ENCODE measurements around the gene SSTR5.
"Not testable (repeated sequence)": the region's sequence is repeated elsewhere in the genome, so short reads cannot be mapped to it uniquely, and the experiment has no call there.

The SSTR5 gene

DNA sequence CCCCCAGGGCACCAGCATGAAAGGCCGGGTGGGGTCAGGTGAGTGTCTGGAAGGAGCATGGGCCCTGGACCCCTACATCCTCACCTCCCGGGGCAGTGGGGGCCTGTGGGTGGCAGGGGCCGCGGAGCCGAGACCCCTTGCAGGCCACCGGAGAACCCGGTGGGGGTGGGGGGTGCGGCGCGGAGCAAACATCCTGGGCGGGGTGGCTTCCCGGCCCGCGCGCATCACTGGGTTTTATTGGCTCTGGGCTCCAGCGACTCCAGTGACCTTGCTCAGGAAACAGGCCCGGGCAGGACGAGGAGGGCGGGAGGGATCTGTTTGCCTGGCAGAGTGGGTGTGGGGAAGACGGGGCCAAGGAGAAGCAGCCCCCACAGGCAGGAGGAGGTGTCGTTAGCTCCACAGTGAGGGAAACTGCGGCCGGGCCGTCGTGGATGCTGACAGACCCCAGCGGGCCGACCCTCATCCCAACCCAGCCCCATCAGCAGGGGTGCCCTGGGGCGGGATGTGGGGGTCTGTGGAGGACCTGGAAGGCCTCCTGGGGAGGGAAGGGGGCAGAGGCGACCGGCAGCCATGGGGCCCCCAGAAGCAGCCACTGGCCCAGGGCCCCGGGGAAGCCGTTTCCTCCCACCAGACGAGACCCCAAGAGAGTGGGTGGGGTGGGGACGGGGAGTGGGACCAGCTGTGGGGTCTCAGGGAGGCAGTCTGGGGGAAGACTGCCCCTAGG is 10.6 kb downstream of the SSTR5 start:
- Histone ChIP-seq H3K27me3 (ENCODE audit: insufficient read depth, poor library complexity, severe bottlenecking) (no peaks in the 10 kb centered on the region), H3K4me3 (ENCODE audit: severe bottlenecking) (no peak overlapping the region), H3K27ac (ENCODE audit: poor library complexity, severe bottlenecking) (peak overlapping the region; percentile 60), H3K4me1 (ENCODE audit: insufficient read depth, poor library complexity, severe bottlenecking) (peaks cover 21% of the 10 kb centered on the region), H3K9me3 (ENCODE audit: severe bottlenecking) (peaks cover 17% of the 10 kb centered on the region), H3K36me3 (ENCODE audit: low read depth) (no peaks in the 10 kb centered on the region)
- peak; percentile 32 for ATAC-seq (ENCODE audit: low read depth)
- TF ChIP-seq, protein P1, sequence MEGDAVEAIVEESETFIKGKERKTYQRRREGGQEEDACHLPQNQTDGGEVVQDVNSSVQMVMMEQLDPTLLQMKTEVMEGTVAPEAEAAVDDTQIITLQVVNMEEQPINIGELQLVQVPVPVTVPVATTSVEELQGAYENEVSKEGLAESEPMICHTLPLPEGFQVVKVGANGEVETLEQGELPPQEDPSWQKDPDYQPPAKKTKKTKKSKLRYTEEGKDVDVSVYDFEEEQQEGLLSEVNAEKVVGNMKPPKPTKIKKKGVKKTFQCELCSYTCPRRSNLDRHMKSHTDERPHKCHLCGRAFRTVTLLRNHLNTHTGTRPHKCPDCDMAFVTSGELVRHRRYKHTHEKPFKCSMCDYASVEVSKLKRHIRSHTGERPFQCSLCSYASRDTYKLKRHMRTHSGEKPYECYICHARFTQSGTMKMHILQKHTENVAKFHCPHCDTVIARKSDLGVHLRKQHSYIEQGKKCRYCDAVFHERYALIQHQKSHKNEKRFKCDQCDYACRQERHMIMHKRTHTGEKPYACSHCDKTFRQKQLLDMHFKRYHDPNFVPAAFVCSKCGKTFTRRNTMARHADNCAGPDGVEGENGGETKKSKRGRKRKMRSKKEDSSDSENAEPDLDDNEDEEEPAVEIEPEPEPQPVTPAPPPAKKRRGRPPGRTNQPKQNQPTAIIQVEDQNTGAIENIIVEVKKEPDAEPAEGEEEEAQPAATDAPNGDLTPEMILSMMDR (IDR thresholded peaks at IDR 0.05; ENCODE audit: poor library complexity, severe bottlenecking), result no peak
- no peak for DNase-seq (ENCODE audit: low spot score)

DNA sequence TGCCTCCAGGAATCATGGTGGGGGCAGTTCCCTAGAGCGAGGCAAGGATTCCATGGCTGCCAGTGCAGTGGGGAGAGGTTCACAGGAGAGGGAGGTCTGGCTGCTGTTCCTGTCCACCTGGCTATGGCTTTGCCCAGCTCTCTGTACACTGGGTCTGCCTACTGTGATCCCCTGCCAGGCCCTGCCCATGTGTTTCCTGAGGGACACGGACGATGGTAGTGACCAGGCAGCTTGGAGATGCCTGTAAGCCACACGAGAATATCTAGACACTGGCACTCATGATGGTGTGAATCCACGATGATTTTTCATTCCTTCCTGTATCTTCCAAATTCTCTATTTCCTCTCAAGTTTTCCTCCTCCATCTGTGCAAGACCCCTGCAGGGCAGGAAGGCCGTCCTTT is 12.4 kb downstream of the SSTR5 start:
- Histone ChIP-seq H3K4me3 (ENCODE audit: severe bottlenecking) (no peak overlapping the region), H3K36me3 (ENCODE audit: low read depth) (no peaks in the 10 kb centered on the region), H3K27ac (ENCODE audit: poor library complexity, severe bottlenecking) (no peak overlapping the region), H3K27me3 (ENCODE audit: insufficient read depth, poor library complexity, severe bottlenecking) (peaks cover 11% of the 10 kb centered on the region), H3K9me3 (ENCODE audit: severe bottlenecking) (peaks cover 17% of the 10 kb centered on the region), H3K4me1 (ENCODE audit: insufficient read depth, poor library complexity, severe bottlenecking) (peaks cover 15% of the 10 kb centered on the region)
- DNase-seq (ENCODE audit: low spot score) (no peak), ATAC-seq (ENCODE audit: low read depth) (no peak)
- TF ChIP-seq, protein P1 (IDR thresholded peaks at IDR 0.05; ENCODE audit: poor library complexity, severe bottlenecking), result no peak

DNA sequence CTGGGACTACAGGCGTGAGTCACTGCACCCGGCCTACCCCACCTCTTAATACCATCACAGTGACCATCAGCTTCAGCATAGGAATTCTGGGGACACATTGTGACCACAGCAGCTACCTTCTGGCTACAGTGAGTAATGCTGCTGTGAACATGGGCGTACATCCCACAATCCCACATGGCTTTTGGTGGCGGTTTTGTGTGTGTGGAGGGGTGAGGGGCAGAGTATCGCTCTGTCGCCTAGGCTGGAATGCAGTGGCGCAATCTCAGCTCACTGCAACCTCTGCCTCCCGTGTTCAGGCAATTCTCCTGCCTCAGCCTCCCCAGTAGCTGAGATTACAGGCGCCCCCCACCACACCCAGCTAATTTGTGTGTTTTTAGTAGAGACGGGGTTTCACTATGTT is 13.9 kb downstream of the SSTR5 start:
- Histone ChIP-seq H3K4me1 (ENCODE audit: insufficient read depth, poor library complexity, severe bottlenecking) (peaks cover 15% of the 10 kb centered on the region), H3K27me3 (ENCODE audit: insufficient read depth, poor library complexity, severe bottlenecking) (peaks cover 14% of the 10 kb centered on the region), H3K9me3 (ENCODE audit: severe bottlenecking) (peaks cover 17% of the 10 kb centered on the region)
- not testable (repeated sequence) for H3K4me3 ChIP-seq (ENCODE audit: severe bottlenecking); H3K36me3 ChIP-seq (ENCODE audit: low read depth); H3K27ac ChIP-seq (ENCODE audit: poor library complexity, severe bottlenecking); DNase-seq (ENCODE audit: low spot score); ATAC-seq (ENCODE audit: low read depth)

DNA sequence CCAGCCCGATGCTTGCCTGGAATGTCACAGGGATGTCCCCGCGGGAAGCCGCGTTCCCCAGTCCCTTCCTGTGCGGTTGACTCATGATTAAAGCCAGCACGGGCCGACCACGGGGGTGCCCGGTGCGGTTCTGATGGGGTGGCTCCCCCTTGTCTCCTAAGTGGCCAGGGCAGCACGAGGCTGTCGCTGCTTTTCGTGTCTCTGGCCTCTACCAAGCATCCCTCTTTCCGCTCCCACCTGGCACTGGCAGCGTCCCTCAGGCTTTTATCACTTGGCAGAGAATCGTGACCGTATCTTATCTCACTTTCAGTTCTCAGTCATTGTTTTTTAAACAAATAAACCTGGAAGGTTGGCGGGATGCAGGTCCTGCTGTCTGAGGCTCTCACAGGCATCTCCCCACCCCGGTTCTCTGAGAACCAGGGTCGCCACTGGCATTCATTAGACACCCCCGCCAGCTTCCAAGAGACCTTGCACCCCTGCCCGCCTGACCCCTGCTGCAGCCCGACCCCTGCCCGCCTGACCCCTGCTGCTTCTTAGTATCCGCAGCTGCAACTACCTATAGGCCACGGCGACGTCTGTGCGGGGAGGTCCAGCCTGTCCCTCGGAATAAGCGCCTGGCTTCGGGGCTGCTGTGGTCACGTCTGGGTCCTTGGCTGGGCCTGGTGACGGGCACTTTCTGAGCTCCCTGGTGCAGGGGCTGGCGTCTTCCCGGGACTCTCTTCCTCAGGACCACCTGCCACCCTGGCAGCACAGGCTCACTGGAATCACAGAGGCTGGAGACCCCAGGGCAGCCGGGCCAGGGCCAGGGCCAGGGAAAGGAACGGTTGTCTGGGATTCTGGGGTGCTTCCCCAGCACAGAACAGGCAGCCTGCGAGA is 16.0 kb downstream of the SSTR5 start:
- Histone ChIP-seq H3K27ac (ENCODE audit: poor library complexity, severe bottlenecking) (no peak overlapping the region), H3K36me3 (ENCODE audit: low read depth) (no peaks in the 10 kb centered on the region)

DNA sequence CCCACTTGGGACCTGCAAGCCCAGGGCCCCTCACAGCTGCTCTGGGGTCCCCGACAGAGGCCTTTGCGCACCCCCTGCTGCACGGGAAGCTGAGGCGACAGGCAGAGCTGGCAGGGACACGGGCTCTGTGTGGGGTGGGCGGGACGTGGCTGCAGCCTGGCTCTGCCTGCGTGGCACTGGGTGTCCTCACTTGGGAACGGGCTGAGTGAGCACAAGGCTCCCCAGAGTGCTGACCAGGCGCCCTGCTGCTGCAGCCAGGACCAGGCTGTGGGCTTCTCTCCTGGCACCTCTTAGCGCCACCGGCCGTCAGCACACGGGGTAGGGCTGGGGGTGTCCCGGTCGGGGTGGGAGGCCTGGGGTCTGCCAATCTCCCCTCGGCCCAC is 16.9 kb downstream of the SSTR5 start:
- ATAC-seq (ENCODE audit: low read depth) (peak; percentile 32; the same call in 2 of the 3 replicates), DNase-seq (ENCODE audit: low spot score) (no peak)
- H3K9me3 ChIP-seq (ENCODE audit: severe bottlenecking), result peaks cover 8% of the 10 kb centered on the region
- H3K27ac ChIP-seq (ENCODE audit: poor library complexity, severe bottlenecking), result no peak overlapping the region
- no peaks in the 10 kb centered on the region for H3K4me1 ChIP-seq (ENCODE audit: insufficient read depth, poor library complexity, severe bottlenecking)
- no peak overlapping the region for H3K4me3 ChIP-seq (ENCODE audit: severe bottlenecking)
- H3K27me3 ChIP-seq (ENCODE audit: insufficient read depth, poor library complexity, severe bottlenecking), result peaks cover 14% of the 10 kb centered on the region
- H3K36me3 ChIP-seq (ENCODE audit: low read depth), result no peaks in the 10 kb centered on the region
- TF ChIP-seq, protein P1 (IDR thresholded peaks at IDR 0.05; ENCODE audit: poor library complexity, severe bottlenecking), result no peak

More for the DNA sequence above, 16.0 kb downstream of the SSTR5 start:
- peaks cover 17% of the 10 kb centered on the region for H3K9me3 ChIP-seq (ENCODE audit: severe bottlenecking)
- H3K4me3 ChIP-seq (ENCODE audit: severe bottlenecking), result no peak overlapping the region
- ATAC-seq (ENCODE audit: low read depth) (no peak), DNase-seq (ENCODE audit: low spot score) (no peak)
- no peaks in the 10 kb centered on the region for H3K4me1 ChIP-seq (ENCODE audit: insufficient read depth, poor library complexity, severe bottlenecking)
- H3K27me3 ChIP-seq (ENCODE audit: insufficient read depth, poor library complexity, severe bottlenecking), result peaks cover 14% of the 10 kb centered on the region
- TF ChIP-seq, protein P1 (IDR thresholded peaks at IDR 0.05; ENCODE audit: poor library complexity, severe bottlenecking), result no peak
